Measurements from ENCODE around the gene TBL1X.
"Not testable (repeated sequence)": the region's sequence is repeated elsewhere in the genome, so short reads cannot be mapped to it uniquely, and the experiment has no call there.

TBL1X gene

DNA sequence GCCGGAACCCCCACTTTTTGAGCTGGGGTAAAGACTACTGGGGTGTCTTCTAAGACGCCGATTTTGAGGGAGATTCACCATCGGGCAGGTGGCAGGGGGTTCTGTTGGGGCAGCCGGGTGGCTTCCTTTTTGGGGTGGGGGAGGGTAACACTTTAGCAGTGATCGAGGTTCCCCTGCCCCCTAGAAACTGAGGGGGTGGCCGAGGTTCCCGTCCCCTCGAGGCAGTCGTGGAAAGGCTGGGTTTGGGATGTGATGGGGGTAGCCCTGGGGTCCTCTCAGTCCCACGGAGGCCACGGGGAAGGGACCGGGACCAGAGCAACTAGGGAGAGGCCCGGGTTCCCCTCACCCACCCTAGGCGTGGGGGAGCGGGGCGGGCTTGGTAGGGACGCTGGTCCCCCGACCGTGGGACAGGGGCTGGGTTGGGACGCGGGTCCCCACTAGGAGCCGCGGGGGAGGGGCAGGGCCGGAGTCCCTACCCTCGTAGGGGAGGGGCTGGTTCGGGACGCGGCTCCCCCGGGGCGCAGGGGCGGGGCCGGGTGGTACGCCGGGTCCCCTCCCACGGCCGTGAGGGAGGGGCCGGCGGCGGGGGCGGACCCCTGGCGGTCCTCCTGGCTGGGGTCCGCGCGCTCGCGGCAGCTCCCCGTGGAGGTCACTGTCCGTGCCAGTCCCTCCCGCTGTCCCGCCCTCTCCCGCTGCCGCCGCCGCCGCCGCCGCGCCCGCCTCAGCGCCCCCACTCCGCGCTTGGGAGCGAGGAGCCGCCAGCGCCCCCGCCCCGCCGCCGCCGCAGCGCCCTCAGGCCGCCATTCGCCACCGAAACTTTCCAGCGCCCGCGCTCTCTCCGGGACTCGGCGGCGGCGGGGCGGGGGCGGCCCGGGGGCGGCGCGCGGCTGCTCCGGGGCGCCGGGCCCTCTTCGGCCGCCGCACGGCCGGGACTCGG lies at the start of gene TBL1X:
Gene TBL1X (plus strand): TSS at position 624 of the 937 bp plus-strand sequence. CDS start 188,529 bp downstream, outside the sequence.
- peak; percentile 55 to 65 for DNase-seq

DNA sequence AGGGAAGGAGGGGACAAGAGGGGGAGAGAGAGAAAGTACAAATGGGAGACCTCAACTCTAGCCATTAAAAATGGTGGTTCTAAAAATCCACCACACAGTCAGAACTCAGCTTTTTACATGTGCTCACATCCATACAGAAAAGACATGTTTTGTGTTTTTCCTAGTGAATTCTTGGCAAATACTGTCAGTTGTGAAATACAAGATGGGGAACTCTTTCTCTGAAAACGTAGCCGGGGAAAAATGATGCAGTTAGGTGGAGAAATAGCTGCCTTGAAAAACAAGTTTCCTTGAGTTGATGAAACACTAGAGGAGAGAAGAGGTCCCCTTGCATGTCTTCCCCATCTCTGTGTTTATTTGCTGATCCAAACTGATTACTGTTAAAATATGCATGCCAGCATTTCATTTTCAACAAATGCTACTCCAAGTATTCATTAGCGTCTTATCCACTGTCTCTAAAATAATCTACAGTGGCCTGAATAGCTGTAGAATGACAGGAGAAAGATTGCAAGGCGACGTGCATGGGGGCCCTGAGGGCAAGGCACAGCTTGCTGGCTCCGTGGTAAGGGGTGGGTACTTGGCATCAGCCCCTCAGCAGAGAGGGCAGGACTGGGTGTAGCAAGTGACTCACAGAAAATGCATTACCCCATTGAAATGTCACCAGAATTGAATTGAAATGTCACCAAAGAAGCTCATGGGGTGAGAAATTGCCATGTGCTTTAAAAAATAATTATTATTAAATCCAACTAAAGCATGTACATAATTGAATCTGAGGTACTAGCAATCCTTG lies 48.1 kb upstream of the TBL1X start:
- DNase-seq, result no peak

DNA sequence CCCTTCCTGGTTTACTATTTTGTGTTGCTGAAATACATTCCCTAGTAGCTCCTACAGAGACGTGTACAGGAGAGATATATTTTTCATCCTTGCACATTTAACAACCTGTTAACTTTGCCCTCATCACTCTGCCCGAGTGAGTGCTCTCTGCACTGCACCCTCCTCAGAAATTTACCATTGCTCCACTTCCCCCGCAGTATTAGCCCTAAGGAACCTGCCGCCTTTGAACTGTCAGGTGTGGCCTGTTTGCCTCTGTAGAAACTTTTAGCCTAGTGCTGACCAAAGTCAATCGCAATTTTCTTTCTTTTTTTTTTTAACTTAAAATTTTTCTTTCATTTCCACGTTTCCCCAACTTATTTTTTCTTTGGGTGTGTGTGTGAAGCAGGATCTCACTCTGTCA lies 46.6 kb upstream of the TBL1X start:
- DNase-seq, result no peak

DNA sequence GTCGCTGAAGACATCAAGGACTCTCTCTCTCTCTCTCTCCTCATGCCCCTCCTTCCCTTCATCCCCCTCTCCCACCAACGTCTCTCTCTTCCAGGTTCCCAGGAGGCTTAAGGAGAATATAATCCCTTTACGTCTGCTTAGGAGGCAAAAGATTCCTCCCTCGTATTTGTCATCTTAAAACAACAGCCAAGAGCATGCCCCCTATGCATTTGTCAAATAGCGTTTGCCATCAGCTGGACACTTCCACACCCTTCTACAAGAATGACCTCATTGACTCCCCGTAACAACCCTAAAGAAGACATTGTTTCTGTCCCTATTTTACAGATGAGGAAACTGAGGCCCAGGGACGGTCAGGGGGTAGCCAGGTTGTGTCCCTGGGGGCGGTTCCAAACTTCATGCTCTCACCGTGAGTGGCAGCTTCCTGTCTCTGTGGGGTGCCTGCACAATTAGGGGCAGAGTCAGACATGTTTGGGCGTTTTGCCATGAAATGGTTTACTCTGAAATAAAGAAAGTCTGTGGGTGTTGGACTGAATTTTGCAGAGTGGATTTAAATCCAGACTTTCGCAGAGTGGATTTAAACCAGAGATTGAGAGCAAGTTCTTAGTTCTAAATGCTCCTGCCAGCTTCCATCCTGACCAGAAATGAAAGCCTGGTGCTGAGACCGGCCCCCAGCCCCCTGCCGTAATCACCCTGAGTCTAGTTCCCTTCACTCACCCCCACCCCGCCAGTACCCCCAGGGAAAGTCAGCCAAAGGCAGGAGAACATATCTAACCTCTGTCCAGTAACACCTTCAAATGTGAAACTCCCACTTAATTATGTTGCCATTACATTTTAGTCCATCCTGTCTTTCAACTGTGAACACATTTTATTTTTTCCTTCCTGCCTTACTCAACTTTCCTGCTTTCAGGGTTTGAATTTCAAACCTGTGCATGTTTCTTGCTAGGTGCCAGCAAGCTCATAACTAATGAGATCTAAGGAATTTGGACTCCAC lies 44.3 kb upstream of the TBL1X start:
- no peak for DNase-seq

DNA sequence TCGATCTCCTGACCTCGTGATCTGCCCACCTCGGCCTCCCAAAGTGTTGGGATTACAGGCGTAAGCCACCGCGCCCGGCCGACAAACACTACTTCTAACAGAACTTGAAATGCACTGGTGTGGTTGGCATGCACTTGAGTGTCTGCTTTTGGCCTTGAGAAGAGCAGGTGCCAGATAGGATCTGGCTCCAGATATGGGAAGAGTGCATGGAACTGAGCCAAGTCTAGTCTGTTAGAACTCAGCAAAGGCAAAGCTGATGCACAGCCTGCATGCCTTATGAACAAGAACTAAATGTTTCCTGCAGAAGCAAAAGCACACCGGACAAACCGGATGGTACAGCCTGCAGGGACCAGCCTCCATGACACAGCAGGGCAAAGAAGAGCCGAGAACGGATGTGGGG lies 35.1 kb upstream of the TBL1X start:
- no peak for DNase-seq

DNA sequence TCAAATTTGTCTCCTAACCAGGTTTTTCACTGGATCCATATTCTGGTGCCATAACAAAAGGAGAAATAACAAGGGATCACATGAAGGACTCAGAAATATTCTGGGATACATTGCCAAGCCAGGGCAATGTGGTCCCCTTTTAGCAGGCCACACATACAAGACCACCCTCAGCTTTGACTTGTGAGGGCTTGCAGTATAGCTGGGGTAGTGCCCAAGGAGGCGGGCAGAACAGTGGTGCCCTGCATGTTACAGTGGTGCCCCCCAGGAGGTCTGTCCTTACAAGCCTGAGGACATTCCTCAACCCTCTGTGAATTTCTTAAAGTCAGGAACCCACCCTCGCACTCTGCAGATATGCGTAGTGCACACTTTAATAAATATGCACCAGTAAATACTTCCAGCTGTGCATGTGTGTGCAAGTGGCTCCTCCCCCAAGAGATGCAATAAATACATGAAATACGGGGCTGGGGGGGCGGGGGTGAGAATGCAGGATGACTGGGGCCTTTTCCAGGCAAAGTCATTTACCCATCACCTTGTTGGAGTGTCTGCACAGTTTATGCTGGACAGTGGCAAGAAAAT lies 34.4 kb upstream of the TBL1X start:
- no peak for DNase-seq

DNA sequence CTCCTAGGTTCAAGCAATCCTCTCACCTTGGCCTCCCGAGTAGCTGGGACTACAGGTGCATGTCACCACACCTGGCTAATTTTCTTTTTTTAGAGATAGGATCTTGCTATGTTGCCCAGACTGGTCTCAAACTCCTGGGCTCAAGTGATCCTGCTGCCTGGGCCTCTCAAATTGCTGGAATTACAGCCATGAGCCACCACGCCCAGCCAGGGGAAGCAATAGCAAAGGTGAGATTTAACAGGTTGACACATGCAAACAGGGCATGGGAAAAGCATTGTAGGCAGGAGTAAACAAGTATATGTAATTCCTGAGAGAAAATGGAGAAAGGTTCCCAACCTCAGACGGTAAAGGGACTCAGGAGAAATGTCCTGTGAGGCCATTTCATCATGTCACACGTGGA lies 33.6 kb upstream of the TBL1X start:
- no peak for DNase-seq

DNA sequence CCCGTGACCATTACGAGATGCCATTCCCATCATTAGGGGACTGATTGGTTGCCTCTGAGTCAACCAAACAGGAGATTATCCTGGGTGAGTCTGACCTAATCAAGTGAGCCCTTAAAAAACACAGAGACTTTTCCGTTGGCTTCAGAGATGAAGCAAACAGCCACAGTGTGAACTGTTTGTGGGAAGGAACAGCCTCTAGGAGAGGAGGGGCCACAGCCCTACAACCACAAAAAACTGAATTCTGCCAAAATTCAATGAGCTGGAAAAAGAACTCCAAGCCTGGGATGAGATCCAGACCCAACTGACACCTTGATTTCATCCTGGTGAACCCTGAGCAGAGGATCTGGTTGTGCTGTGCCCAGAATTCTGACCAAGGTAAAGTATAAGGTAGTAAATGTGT lies 31.3 kb upstream of the TBL1X start:
- DNase-seq, result no peak

DNA sequence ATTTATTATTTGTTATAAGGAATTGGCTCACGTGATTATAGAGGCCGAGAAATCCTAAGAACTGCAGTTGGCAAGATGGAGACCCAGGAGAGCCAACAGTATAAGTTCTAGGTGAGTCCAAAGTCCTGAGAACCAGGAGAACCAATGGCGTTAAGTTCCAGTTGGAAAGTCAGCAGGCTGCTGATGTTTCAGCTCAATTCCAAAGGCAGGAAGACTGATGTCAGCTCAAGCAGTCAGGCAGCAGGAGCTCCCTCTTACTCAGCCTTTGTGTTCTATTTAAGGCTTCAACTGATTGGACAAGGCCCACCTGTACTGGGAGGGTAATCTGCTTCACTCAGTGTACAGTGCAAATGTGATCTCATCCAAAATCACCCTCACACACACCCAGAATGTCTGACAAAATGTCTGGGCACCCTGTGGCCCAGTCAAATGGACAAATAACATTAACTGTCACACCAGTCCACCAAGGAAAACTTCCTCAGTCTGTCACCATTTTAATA lies 30.8 kb upstream of the TBL1X start:
- DNase-seq, result no peak

DNA sequence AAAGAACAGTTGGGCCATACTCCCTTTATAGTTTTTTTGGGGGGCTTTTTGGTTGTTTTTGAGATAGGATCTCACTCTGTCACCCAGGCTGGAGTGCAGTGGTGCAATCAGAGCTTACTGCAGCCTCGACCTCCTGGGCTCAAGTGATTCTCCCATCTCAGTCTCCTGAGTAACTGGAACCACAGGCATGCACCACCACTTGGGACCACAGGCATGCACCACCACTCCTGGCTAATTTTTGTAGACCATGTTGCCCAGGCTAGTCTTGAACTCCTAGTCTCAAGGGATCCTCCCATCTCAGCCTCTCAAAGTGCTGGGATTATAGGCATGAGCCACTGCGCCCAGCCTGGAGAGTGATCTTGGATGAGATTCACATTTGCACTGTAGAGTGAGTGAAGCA lies 29.8 kb upstream of the TBL1X start:
- DNase-seq, result not testable (repeated sequence)

DNA sequence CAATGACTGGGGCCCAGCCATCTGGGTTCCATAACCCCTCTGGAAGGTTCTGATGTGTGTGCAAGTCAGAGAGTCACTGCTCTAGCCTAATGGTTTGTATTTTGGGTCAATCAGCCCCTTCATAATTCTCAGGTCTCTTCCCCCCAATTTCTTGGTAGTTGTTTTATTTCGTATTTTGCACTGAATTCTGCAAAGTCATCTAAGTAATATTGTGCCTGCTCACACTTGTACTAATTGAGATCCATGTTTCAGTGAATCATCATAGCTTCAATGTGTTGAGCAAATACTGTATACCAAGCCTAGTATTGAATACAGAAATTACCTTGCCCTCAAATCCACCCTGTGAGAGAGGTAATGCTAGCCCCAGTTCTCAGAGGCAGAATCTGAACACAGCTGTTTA lies 28.0 kb upstream of the TBL1X start:
- DNase-seq, result no peak

DNA sequence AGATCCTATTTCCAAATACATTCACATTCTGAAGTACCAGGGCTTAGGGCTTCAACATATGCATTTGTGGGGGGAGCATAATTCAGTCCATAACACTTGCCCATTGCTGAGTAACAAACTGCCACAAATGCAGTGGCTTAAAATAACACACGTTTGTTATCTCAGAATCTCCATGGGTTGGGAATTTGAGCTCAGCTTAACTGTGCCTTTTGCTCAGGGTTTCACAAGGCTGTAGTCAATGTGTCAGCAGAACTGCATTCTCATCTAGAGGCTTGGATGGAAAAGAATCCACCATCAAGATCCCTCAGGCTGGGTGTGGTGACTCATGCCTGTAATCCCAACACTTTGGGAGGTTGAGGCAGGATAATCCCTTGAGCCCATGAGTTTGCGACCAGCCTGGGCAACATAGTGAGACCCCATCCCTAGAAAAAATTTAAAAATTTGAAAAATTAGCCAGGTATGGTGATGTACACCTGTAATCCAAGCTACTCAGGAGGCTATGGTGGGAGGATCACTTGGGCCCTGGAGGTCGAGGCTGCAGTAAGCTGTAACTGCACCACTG lies 25.8 kb upstream of the TBL1X start:
- no peak for DNase-seq

DNA sequence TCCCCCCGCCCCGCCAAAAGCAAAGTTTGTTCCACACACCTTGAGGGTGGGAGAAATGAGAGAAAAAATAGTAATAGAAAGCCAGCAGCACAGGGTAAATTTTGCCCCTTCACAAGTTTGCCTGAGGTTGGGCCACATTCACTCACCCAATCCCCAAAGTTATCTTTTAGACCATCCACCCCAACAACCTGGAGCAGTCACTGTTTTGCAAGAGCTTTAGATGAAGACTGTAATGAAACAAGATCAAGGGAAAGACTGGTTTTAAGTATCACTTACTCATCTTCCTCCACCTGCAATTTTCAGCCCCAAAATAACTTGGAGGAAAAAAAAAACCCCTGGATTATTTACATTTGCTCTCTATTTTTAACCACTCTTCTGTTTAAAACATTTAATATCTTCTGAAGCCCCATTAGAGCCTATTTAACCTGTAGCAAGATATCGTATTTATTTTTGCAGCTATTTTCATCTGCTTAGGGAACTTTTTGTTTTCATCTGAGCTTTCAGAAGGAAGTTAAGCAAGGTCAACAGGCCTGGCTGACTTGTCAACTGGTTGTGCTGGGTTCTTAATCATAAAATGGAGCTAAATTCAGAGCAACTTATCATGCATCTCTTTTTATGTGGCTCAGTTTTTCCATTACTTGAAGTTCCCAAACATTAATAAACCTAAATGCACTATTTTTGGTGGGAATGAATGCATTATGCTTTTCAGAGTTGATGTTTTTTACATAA lies 24.6 kb upstream of the TBL1X start:
- no peak for DNase-seq

DNA sequence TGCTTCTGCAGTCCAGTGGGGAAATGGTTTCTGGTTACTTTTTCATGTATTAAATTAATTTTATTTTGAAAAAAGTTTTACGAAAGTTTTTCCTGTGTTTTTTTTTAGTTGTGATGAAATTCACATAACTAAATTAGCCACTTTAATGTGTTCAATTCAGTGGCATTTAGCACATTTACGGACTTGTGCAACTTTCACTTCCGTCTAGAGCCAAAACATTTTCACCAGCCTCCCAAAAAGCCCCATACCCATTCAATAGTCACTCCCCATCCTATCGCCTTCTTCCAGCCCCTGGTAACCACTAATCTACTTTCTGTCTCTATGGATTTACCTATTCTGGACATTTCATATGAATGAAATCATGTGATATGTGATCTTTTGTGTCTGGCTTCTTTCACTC lies 22.8 kb upstream of the TBL1X start:
- DNase-seq, result no peak

DNA sequence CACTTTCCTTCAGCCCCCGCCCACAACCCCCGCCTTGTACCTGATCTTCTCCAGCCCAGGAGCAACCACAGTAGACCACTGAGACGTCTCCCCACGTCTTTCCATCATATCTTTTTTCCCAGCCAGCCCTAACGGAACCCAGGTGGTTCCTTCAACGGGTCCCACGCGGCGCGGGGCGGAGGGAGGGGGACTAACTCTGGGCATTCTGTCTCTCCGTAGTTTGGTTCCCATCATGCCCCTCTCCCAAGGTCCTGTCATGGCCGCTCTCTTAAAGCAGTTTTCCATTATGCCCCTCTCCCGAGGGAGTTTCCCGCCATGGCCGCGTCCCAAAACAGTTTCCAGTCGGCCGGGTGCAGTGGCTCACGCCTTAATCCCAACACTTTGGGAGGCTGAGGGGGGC lies 21.5 kb upstream of the TBL1X start:
- no peak for DNase-seq

DNA sequence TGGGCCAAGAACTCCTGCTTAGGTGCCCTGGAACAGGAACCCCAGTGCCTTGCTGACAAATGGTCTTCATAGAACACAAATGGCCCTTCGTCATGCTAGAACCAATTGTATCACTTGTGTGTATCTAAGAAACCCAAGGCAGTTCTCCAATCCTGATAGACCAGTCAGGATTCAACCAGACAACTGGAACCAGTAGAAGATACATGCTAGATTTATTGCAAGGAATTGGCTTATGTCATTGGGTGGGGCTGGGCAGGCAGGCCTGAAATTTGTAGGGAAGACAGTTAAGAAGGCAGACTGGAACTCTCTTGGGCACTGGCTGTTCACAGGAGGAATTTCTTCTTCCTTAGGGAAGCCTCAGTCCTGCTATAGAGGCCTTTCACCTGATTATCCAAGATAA lies 17.0 kb upstream of the TBL1X start:
- DNase-seq, result no peak

DNA sequence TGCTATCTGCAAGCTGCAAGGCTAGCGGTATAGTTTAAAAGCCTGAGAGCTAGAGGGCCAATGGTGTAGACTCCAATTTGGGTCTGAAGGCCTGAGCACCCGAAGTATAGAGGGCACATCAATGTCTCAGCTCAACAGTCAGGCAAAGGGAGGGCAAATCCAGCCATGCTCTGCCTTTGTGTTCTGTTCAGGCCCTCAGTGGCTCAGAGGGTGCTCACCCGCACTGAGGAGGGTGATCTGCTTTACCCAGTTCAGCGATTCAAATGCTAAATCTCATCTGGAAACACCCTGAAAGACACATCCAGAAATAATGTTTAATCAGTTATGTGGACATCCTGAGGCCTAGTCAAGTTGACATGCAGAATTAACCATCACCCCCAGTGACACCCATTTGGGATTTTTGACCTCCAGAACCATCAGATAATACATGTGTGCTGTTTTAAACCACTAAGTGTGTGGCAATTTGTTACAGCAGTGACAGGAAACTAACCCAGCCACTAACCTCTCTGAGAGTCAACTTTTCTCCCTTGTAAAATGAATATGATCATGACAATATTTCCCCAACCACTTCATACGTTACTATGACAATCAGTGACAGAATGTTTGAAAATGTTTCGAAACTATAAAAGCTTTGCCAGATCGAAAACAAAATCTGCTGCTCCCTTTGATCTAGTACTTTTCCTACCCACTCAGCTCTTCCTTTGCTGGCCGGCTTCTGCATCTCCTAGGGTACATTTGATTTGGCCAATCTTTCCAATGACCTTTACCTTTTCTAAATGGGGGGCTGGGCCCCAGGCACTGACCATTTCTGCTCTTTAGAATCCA lies 8.4 kb upstream of the TBL1X start:
- DNase-seq, result peak; percentile 11 to 12

DNA sequence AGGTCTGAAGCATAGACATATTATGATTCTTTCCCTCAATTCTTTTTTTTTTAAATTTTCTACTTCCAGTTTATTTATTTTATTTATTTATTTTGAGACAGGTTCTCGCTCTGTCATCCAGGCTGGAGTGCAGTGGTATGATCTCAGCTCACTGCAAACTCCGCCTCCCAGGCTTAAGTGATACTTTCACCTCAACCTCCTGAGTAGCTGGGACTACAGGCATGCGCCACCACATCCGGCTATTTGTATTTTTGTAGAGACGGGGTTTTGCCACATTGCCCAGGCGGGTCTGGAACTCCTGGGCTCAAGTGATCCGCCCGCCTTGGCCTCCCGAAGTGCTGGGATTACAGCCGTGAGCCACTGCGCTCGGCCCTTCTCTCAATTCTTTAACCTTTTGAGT lies 6.8 kb upstream of the TBL1X start:
- not testable (repeated sequence) for DNase-seq

DNA sequence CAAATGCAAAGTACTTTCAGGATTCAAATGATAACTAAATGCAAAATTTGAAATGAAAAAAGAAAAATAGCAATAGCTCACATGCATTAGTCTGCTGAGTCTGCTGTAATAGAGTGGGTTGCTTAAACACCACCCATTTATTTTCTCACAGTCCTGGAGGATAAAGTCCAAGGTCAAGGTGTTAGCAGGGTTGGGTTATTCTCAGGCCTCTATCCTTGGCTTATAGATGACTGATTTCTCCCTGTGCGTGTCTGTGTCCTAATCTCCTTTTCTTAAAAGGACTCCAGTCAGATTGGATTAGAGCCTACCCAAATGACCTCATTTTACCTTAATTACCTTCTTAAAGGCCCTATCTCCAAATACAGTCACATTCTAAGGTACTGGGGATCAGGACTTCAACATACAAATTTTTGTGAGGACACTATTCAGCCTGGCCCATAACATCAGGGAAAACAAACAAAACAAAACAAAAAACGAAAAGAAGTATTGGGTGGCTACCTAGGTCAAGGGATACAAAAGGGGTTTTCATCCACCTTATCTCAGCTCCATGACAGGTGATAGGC lies 6.3 kb upstream of the TBL1X start:
- no peak for DNase-seq
